Measurements from ENCODE around the gene MOG.
A peak's percentile ranks its signal among the peaks of the same experiment; 100 is the strongest.

Gene MOG

GRCh38 chr6:29709188-29709587 lies 52.3 kb downstream of the MOG start:
- Histone ChIP-seq H4K20me1 (ENCODE audit: insufficient read depth, low read length) (0 out of 2 replicates have a peak, but pooled peaks cover 4% of the 10 kb centered on the region), H3K9me3 (ENCODE audit: insufficient read depth, low read length, severe bottlenecking) (no peaks in the 10 kb centered on the region), H3K4me1 (ENCODE audit: insufficient read depth, low read length) (peaks cover 31% of the 10 kb centered on the region), H3K79me2 (ENCODE audit: insufficient read depth, low read length) (no peaks in the 10 kb centered on the region), H3K9ac (ENCODE audit: low read depth, low read length) (peak overlapping the region; percentile 1; the same call in 1 of the 2 replicates), H3K4me2 (ENCODE audit: insufficient read depth, low read length) (peak overlapping the region; percentile 61), H3K4me3 (ENCODE audit: low read depth in 1 of 2, low read length in 2 of 2) (peak overlapping the region in 1 of 2 experiments; percentile 43; a peak in 2 of 4 replicates), H3K36me3 (ENCODE audit: insufficient read depth, low read length) (no peaks in the 10 kb centered on the region), H3K27ac (ENCODE audit: low read length) (no peak overlapping the region), H3K27me3 (ENCODE audit: insufficient read depth, low read length, poor library complexity) (peaks cover 13% of the 10 kb centered on the region), H2AFZ (ENCODE audit: low read depth, low read length) (no peak overlapping the region)
- peak; percentile 8; the same call in 1 of the 3 replicates for ATAC-seq (ENCODE audit: insufficient read depth, low read depth)
- no peak for DNase-seq
- TF ChIP-seq EZH2 (IDR thresholded peaks at IDR 0.05; ENCODE audit: borderline replicate concordance, low read depth, low read length, severe bottlenecking): no peak
- TF ChIP-seq CTCF (IDR thresholded peaks at IDR 0.05; ENCODE audit: borderline replicate concordance, extremely low read depth, low read length, poor library complexity, severe bottlenecking): no peak

- no peak overlapping the region for H2AFZ ChIP-seq (ENCODE audit: low read depth, low read length)
Observed at GRCh38 chr6:29710281-29710941, 53.5 kb downstream of the MOG start.

GRCh38 chr6:29720863-29721262 lies 64.0 kb downstream of the MOG start:
- no peak overlapping the region for H3K4me3 ChIP-seq (ENCODE audit: low read depth in 1 of 2, low read length in 2 of 2)
- no peaks in the 10 kb centered on the region for H4K20me1 ChIP-seq (ENCODE audit: insufficient read depth, low read length)
- H3K36me3 ChIP-seq (ENCODE audit: insufficient read depth, low read length): no peaks in the 10 kb centered on the region
- H3K4me2 ChIP-seq (ENCODE audit: insufficient read depth, low read length): no peak overlapping the region
- no peak for ATAC-seq (ENCODE audit: insufficient read depth, low read depth)
- peaks cover 10% of the 10 kb centered on the region for H3K27me3 ChIP-seq (ENCODE audit: insufficient read depth, low read length, poor library complexity)
- no peak overlapping the region for H3K27ac ChIP-seq (ENCODE audit: low read length)
- TF ChIP-seq EZH2 (IDR thresholded peaks at IDR 0.05; ENCODE audit: borderline replicate concordance, low read depth, low read length, severe bottlenecking) (no peak), CTCF (IDR thresholded peaks at IDR 0.05; ENCODE audit: borderline replicate concordance, extremely low read depth, low read length, poor library complexity, severe bottlenecking) (no peak)
- DNase-seq: no peak
- no peaks in the 10 kb centered on the region for H3K9me3 ChIP-seq (ENCODE audit: insufficient read depth, low read length, severe bottlenecking)
- no peaks in the 10 kb centered on the region for H3K79me2 ChIP-seq (ENCODE audit: insufficient read depth, low read length)
- no peak overlapping the region for H2AFZ ChIP-seq (ENCODE audit: low read depth, low read length)
- H3K4me1 ChIP-seq (ENCODE audit: insufficient read depth, low read length): no peaks in the 10 kb centered on the region
- no peak overlapping the region for H3K9ac ChIP-seq (ENCODE audit: low read depth, low read length)

More at GRCh38 chr6:29710281-29710941, 53.5 kb downstream of the MOG start:
- no peak overlapping the region for H3K9ac ChIP-seq (ENCODE audit: low read depth, low read length)
- TF ChIP-seq EZH2 (IDR thresholded peaks at IDR 0.05; ENCODE audit: borderline replicate concordance, low read depth, low read length, severe bottlenecking) (no peak), CTCF (IDR thresholded peaks at IDR 0.05; ENCODE audit: borderline replicate concordance, extremely low read depth, low read length, poor library complexity, severe bottlenecking) (no peak)
- no peaks in the 10 kb centered on the region for H3K9me3 ChIP-seq (ENCODE audit: insufficient read depth, low read length, severe bottlenecking)
- peaks cover 21% of the 10 kb centered on the region for H3K27me3 ChIP-seq (ENCODE audit: insufficient read depth, low read length, poor library complexity)
- H3K79me2 ChIP-seq (ENCODE audit: insufficient read depth, low read length): no peaks in the 10 kb centered on the region
- ATAC-seq (ENCODE audit: insufficient read depth, low read depth): no peak
- peaks cover 31% of the 10 kb centered on the region for H3K4me1 ChIP-seq (ENCODE audit: insufficient read depth, low read length)
- H3K4me3 ChIP-seq (ENCODE audit: low read depth in 1 of 2, low read length in 2 of 2): no peak overlapping the region
- DNase-seq: no peak
- H4K20me1 ChIP-seq (ENCODE audit: insufficient read depth, low read length): 0 out of 2 replicates have a peak, but pooled peaks cover 4% of the 10 kb centered on the region
- H3K27ac ChIP-seq (ENCODE audit: low read length): no peak overlapping the region
- peak overlapping the region; percentile 61 for H3K4me2 ChIP-seq (ENCODE audit: insufficient read depth, low read length)
- no peaks in the 10 kb centered on the region for H3K36me3 ChIP-seq (ENCODE audit: insufficient read depth, low read length)
